Eye (tissue), 1 donor: ENCODE results near the gene WNT7A.

Experiments used
- DNase-seq: peaks from one replicate; pipeline ENCODE4 v3.0.0-alpha.2; 2015

The WNT7A gene

GRCh38 chr3:13844911-13845310 lies 35.0 kb downstream of the WNT7A start:
- no peak for DNase-seq

GRCh38 chr3:13844286-13844685 lies 35.6 kb downstream of the WNT7A start:
- no peak for DNase-seq

GRCh38 chr3:13843351-13843750 lies 36.5 kb downstream of the WNT7A start:
- DNase-seq = no peak

GRCh38 chr3:13842226-13842625 lies 37.6 kb downstream of the WNT7A start:
- no peak for DNase-seq

GRCh38 chr3:13841826-13842225 lies 38.0 kb downstream of the WNT7A start:
- DNase-seq = no peak

- DNase-seq = no peak
Measured at GRCh38 chr3:13841141-13841540, 38.7 kb downstream of the WNT7A start.

- DNase-seq = no peak
Measured at GRCh38 chr3:13840456-13840855, 39.4 kb downstream of the WNT7A start.

GRCh38 chr3:13839726-13840340 lies 40.0 kb downstream of the WNT7A start:
- DNase-seq = no peak

- no peak for DNase-seq
Measured at GRCh38 chr3:13839253-13839652, 40.6 kb downstream of the WNT7A start.

- no peak for DNase-seq
Measured at GRCh38 chr3:13838421-13838820, 41.5 kb downstream of the WNT7A start.

- DNase-seq = no peak
Measured at GRCh38 chr3:13837751-13838150, 42.1 kb downstream of the WNT7A start.

- no peak for DNase-seq
Measured at GRCh38 chr3:13836658-13837587, 42.9 kb downstream of the WNT7A start.

- DNase-seq = no peak
Measured at GRCh38 chr3:13835246-13835645, 44.6 kb downstream of the WNT7A start.

- DNase-seq = no peak
Measured at GRCh38 chr3:13834258-13835035, 45.4 kb downstream of the WNT7A start.

- no peak for DNase-seq
Measured at GRCh38 chr3:13833506-13834257, 46.2 kb downstream of the WNT7A start.

- DNase-seq = no peak
Measured at GRCh38 chr3:13832130-13832529, 47.7 kb downstream of the WNT7A start.

- no peak for DNase-seq
Measured at GRCh38 chr3:13831386-13831996, 48.4 kb downstream of the WNT7A start.

GRCh38 chr3:13829311-13829710 lies 50.6 kb downstream of the WNT7A start:
- DNase-seq = no peak

- no peak for DNase-seq
Measured at GRCh38 chr3:13828501-13829265, 51.2 kb downstream of the WNT7A start.

- DNase-seq = no peak
Measured at GRCh38 chr3:13827699-13828098, 52.2 kb downstream of the WNT7A start.

GRCh38 chr3:13827256-13827655 lies 52.6 kb downstream of the WNT7A start:
- no peak for DNase-seq

GRCh38 chr3:13826672-13827071 lies 53.2 kb downstream of the WNT7A start:
- no peak for DNase-seq
